ENCODE measurements around the gene DDX25. TPM values are rescaled to one million over a fixed set of nuclear protein-coding genes. Genes with fewer than 3 reads are reported as not detected.
A peak's percentile ranks its signal among the peaks of the same experiment; 100 is the strongest.

DDX25 gene
- total RNA-seq, 2 experiments from 2014 or later: not detected

- peaks cover 13% of the 10 kb centered on the region for H3K4me1 ChIP-seq (ENCODE audit: insufficient read depth, low read length)
- no peak overlapping the region for H3K4me3 ChIP-seq (ENCODE audit: low read length)
- intact Hi-C loops (cut with DNase I, micrococcal nuclease): loop anchor here in 1 of 2 experiments (10.0 kb wide), 1 partner anchor 1209 kb away; the partner anchor contains the start of genes SIAE and SPA17
- Mint-ChIP-seq H3K9me3 (no peaks in the 10 kb centered on the region), H3K27ac (no peak overlapping the region), H3K36me3 (ENCODE audit: low read depth) (peaks cover 7% of the 10 kb centered on the region), H3K4me3 (no peak overlapping the region), H3K4me1 (ENCODE audit: low read depth) (peaks cover 18% of the 10 kb centered on the region), H3K27me3 (no peaks in the 10 kb centered on the region)
- no peaks in the 10 kb centered on the region for H3K9me3 ChIP-seq (ENCODE audit: control insufficient read depth in 1 of 2, insufficient read depth in 1 of 2, low read length in 2 of 2)
- ChIA-PET POLR2A (no interaction called here), CTCF (no interaction called here)
- H3K27ac ChIP-seq (ENCODE audit: low read depth in 1 of 2, low read length in 2 of 2): no peak overlapping the region
- no peak for DNase-seq
- no peaks in the 10 kb centered on the region for H3K27me3 ChIP-seq (ENCODE audit: control insufficient read depth in 1 of 2, insufficient read depth in 2 of 2, low read length in 2 of 2)
- ATAC-seq (ENCODE audit: poor library complexity): no peak
- no peak for TF ChIP-seq CTCF (IDR thresholded peaks at IDR 0.05)
- no peaks in the 10 kb centered on the region for H3K36me3 ChIP-seq (ENCODE audit: insufficient read depth, low read length)
Observed at GRCh38 chr11:125883375-125883774, 20.9 kb upstream of the DDX25 start.

- Histone ChIP-seq H3K27me3 (ENCODE audit: control insufficient read depth in 1 of 2, insufficient read depth in 2 of 2, low read length in 2 of 2) (no peaks in the 10 kb centered on the region), H3K27ac (ENCODE audit: low read depth in 1 of 2, low read length in 2 of 2) (peak overlapping the region; percentile 50 to 78), H3K9me3 (ENCODE audit: control insufficient read depth in 1 of 2, insufficient read depth in 1 of 2, low read length in 2 of 2) (no peaks in the 10 kb centered on the region), H3K36me3 (ENCODE audit: insufficient read depth, low read length) (peaks cover 2% of the 10 kb centered on the region), H3K4me3 (ENCODE audit: low read length) (peak overlapping the region; percentile 63), H3K4me1 (ENCODE audit: insufficient read depth, low read length) (peaks cover 20% of the 10 kb centered on the region)
- Mint-ChIP-seq H3K4me3 (peak overlapping the region; percentile 95), H3K9me3 (no peaks in the 10 kb centered on the region), H3K36me3 (ENCODE audit: low read depth) (peaks cover 18% of the 10 kb centered on the region), H3K4me1 (ENCODE audit: low read depth) (peaks cover 44% of the 10 kb centered on the region), H3K27ac (peak overlapping the region; percentile 92), H3K27me3 (no peaks in the 10 kb centered on the region)
- no peak for TF ChIP-seq CTCF (IDR thresholded peaks at IDR 0.05)
- ChIA-PET CTCF (interaction anchor here (1.1 to 1.5 kb wide), 2 partner anchors 10 to 292 kb away, joined by 3 to 5 read pairs; no protein-coding TSS in a partner anchor), POLR2A (interaction anchor here (0.8 to 2.5 kb wide), 12 partner anchors 9 to 775 kb away, joined by 3 to 67 read pairs (median 6); partner anchors contain the start of genes CHEK1, DCPS, EI24 and FOXRED1)
- intact Hi-C loops (cut with DNase I, micrococcal nuclease): loop anchor here (1.0 to 10.0 kb wide), 10 partner anchors 16 to 1212 kb away; partner anchors contain the start of genes PUS3 (in 2 of the 2), STT3A (in 2 of the 2), CDON (in 1 of the 2) and CHEK1 (in 1 of the 2)
- DNase-seq (peak in 13 of 14 experiments; percentile 9 to 74 (median 33)), ATAC-seq (ENCODE audit: poor library complexity) (peak; percentile 52)
Observed at GRCh38 chr11:125886997-125887372, 17.3 kb upstream of the DDX25 start.

- Histone ChIP-seq H3K27ac (ENCODE audit: low read depth in 1 of 2, low read length in 2 of 2) (peak within 1 kb of the TSS; percentile 71 to 78), H3K27me3 (ENCODE audit: control insufficient read depth in 1 of 2, insufficient read depth in 2 of 2, low read length in 2 of 2) (no peaks in the 10 kb centered on the region), H3K36me3 (ENCODE audit: insufficient read depth, low read length) (peaks cover 6% of the 10 kb centered on the region), H3K4me1 (ENCODE audit: insufficient read depth, low read length) (peaks cover 20% of the 10 kb centered on the region), H3K9me3 (ENCODE audit: control insufficient read depth in 1 of 2, insufficient read depth in 1 of 2, low read length in 2 of 2) (no peaks in the 10 kb centered on the region), H3K4me3 (ENCODE audit: low read length) (peak within 1 kb of the TSS; percentile 63)
- peak; percentile 87 to 98 (median 91) for DNase-seq
- Mint-ChIP-seq H3K9me3 (no peaks in the 10 kb centered on the region), H3K36me3 (ENCODE audit: low read depth) (peaks cover 25% of the 10 kb centered on the region), H3K4me1 (ENCODE audit: low read depth) (peaks cover 50% of the 10 kb centered on the region), H3K4me3 (peak within 1 kb of the TSS; percentile 95), H3K27me3 (no peaks in the 10 kb centered on the region), H3K27ac (peak within 1 kb of the TSS; percentile 92)
- intact Hi-C loops (cut with DNase I, micrococcal nuclease): loop anchor here (1.0 to 10.0 kb wide), 10 partner anchors 15 to 1213 kb away; partner anchors contain the start of genes PUS3 (in 2 of the 2), STT3A (in 2 of the 2), CDON (in 1 of the 2) and CHEK1 (in 1 of the 2)
- ChIA-PET POLR2A (interaction anchor here (0.8 to 2.5 kb wide), 16 partner anchors 9 to 1087 kb away, joined by 3 to 67 read pairs (median 5); partner anchors contain the start of genes CHEK1, DCPS, EI24 and FOXRED1), CTCF (interaction anchor here (0.9 to 1.5 kb wide), 5 partner anchors 10 to 292 kb away, joined by 3 to 5 read pairs (median 3); partner anchors contain the start of gene PUS3)
- peak; percentile 88 for ATAC-seq (ENCODE audit: poor library complexity)
- TF ChIP-seq CTCF (IDR thresholded peaks at IDR 0.05): no peak
Observed at GRCh38 chr11:125887373-125888324, 16.7 kb upstream of the DDX25 start, which contains the start of gene HYLS1. TSS of gene HYLS1 (plus strand) at chr11:125887668. CDS start at chr11:125899369, 11,701 bp downstream.

Measured in CD4-positive, alpha-beta T cell (primary cell).